Measurements from ENCODE around the gene AKT2.

- TF ChIP-seq CTCF (IDR thresholded peaks at IDR 0.05; ENCODE audit: low read depth, low read length), result no peak
- TF ChIP-seq EZH2phosphoT487 (IDR thresholded peaks at IDR 0.05; ENCODE audit: low read depth), result no peak
Observed at GRCh38 chr19:40204381-40204780, 80.8 kb downstream of the AKT2 start.
